HepG2 (cell line): Measurements from ENCODE around the gene PRKCG. TPM values are rescaled to one million over a fixed set of nuclear protein-coding genes. Genes with fewer than 3 reads are reported as not detected.

Source experiments
- AKNA ChIP-seq: sonication (generic); formaldehyde crosslinking; IDR thresholded peaks from 2 replicates; pipeline ENCODE4 v1.4.0; 2020; ENCODE audit warnings: missing genetic modification reagents, borderline replicate concordance
- HNF1A ChIP-seq, 2 experiments: sonication (generic) in 1 of 2; formaldehyde crosslinking in 1 of 2; IDR thresholded peaks; 2 replicates each; pipeline versions ENCODE4 v1.4.0 to v1.6.1; 2016 to 2020; ENCODE audit warnings: borderline replicate concordance in 1 of 2, low read depth in 1 of 2, mild to moderate bottlenecking in 1 of 2, missing genetic modification reagents in 1 of 2
- PLSCR1 ChIP-seq: sonication (generic); formaldehyde crosslinking; IDR thresholded peaks from 2 replicates; pipeline ENCODE4 v1.5.0; 2020; ENCODE audit warnings: missing genetic modification reagents, mild to moderate bottlenecking, borderline replicate concordance
- POGZ ChIP-seq: sonication (generic); formaldehyde crosslinking; IDR thresholded peaks from 2 replicates; pipeline ENCODE4 v1.4.0; 2020; ENCODE audit warnings: mild to moderate bottlenecking, missing genetic modification reagents
- ZMYM2 ChIP-seq: sonication (generic); formaldehyde crosslinking; IDR thresholded peaks from 2 replicates; pipeline ENCODE4 v1.8.0; 2022; ENCODE audit warnings: mild to moderate bottlenecking, missing genetic modification reagents
- ZNF318 ChIP-seq: sonication (generic); formaldehyde crosslinking; IDR thresholded peaks from 2 replicates; pipeline ENCODE4 v1.4.0; 2020; ENCODE audit warnings: mild to moderate bottlenecking, missing genetic modification reagents
- ZSCAN9 ChIP-seq: IDR thresholded peaks from 2 replicates; pipeline ENCODE4 v1.6.1; 2016; ENCODE audit warnings: borderline replicate concordance
- polyA plus RNA-seq, 8 experiments: library from polyadenylated mRNA; depleted of rRNA in 3 of 8; stranded (reverse) in 7 of 8; unstranded in 1 of 8; fragments of >200 nt; fragmentation: Illumina TruSeq in 4 of 8; extraction: Trizol in 4 of 8; gene quantifications; 2 replicates each; pipeline versions ENCODE4 v1.2.1 to v1.2.3, GENCODE V29; 2011 to 2016; ENCODE audit warnings: low read depth in 4 of 8, missing spikeins in 1 of 8, mixed read lengths in 1 of 8; ENCODE audit not compliant: insufficient read depth in 1 of 8
- total RNA-seq, 5 experiments: library from RNA; depleted of rRNA; stranded (reverse); fragments of >200 nt; fragmentation: Illumina TruSeq; extraction: Trizol; gene quantifications; 2 replicates each; pipeline ENCODE4 v1.2.3, GENCODE V29; 2016; ENCODE audit warnings: low read depth in 1 of 5

The PRKCG gene
- total and polyA plus RNA-seq, 2 of the 13 experiments (the other 11 are each of a cell fraction or from before 2014, with no cell fraction given), result 0.02 to 0.03 TPM

- 0 out of 2 replicates have a peak, but pooled peaks have one; percentile 20 for TF ChIP-seq POGZ
- no peak for TF ChIP-seq PLSCR1 (CRISPR knock-in tag)
- TF ChIP-seq ZNF318 (CRISPR knock-in tag), result no peak
- no peak for TF ChIP-seq AKNA (CRISPR knock-in tag)
- TF ChIP-seq HNF1A (IDR thresholded peaks at IDR 0.05; ENCODE audit: low read depth), result no peak
- no peak for TF ChIP-seq HNF1A (CRISPR knock-in tag; IDR thresholded peaks at IDR 0.05; ENCODE audit: borderline replicate concordance)
- TF ChIP-seq ZSCAN9 (CRISPR knock-in tag), result no peak
- no peak for TF ChIP-seq ZMYM2 (CRISPR knock-in tag)
Observed at GRCh38 chr19:53881482-53882390, at the start of gene PRKCG (continued).
